ENCODE results near the gene SDK1. TPM values are rescaled to one million over a fixed set of nuclear protein-coding genes. Genes with fewer than 3 reads are reported as not detected.
"Not testable (repeated sequence)": the region's sequence is repeated elsewhere in the genome, so short reads cannot be mapped to it uniquely, and the experiment has no call there.

SDK1 gene
- total RNA-seq, 1 donor from 2014 or later, result 0.16 TPM

GRCh38 chr7:4094158-4094557 is 793.1 kb downstream of the SDK1 start:
- H3K4me3 Mint-ChIP-seq; H3K4me1 Mint-ChIP-seq; H3K27ac Mint-ChIP-seq; intact Hi-C loops (cut with micrococcal nuclease); H3K27me3 Mint-ChIP-seq; H3K36me3 Mint-ChIP-seq (ENCODE audit: low read depth); H3K9me3 Mint-ChIP-seq; DNase-seq: not testable (repeated sequence)

- Mint-ChIP-seq H3K27ac (no peak overlapping the region), H3K9me3 (no peaks in the 10 kb centered on the region)
- no peak for DNase-seq
These were observed 796.1 kb downstream of the SDK1 start for GRCh38 chr7:4097001-4097609.

GRCh38 chr7:4098169-4098568 is 797.1 kb downstream of the SDK1 start:
- H3K27ac Mint-ChIP-seq, result no peak overlapping the region
- intact Hi-C loops (cut with micrococcal nuclease), result no loop called here
- DNase-seq, result no peak
- H3K9me3 Mint-ChIP-seq, result no peaks in the 10 kb centered on the region
- no peaks in the 10 kb centered on the region for H3K36me3 Mint-ChIP-seq (ENCODE audit: low read depth)
- no peaks in the 10 kb centered on the region for H3K27me3 Mint-ChIP-seq
- H3K4me1 Mint-ChIP-seq, result no peaks in the 10 kb centered on the region
- no peak overlapping the region for H3K4me3 Mint-ChIP-seq

More at GRCh38 chr7:4097001-4097609, 796.1 kb downstream of the SDK1 start:
- Mint-ChIP-seq H3K4me1 (no peaks in the 10 kb centered on the region), H3K4me3 (no peak overlapping the region), H3K27me3 (no peaks in the 10 kb centered on the region), H3K36me3 (ENCODE audit: low read depth) (no peaks in the 10 kb centered on the region)
- intact Hi-C loops (cut with micrococcal nuclease), result no loop called here

GRCh38 chr7:4099651-4100050 is 798.6 kb downstream of the SDK1 start:
- no peaks in the 10 kb centered on the region for H3K27me3 Mint-ChIP-seq
- H3K36me3 Mint-ChIP-seq (ENCODE audit: low read depth), result no peaks in the 10 kb centered on the region
- H3K4me3 Mint-ChIP-seq, result no peak overlapping the region
- DNase-seq, result no peak
- H3K9me3 Mint-ChIP-seq, result no peaks in the 10 kb centered on the region
- H3K27ac Mint-ChIP-seq, result no peak overlapping the region
- no peaks in the 10 kb centered on the region for H3K4me1 Mint-ChIP-seq
- intact Hi-C loops (cut with micrococcal nuclease), result no loop called here

GRCh38 chr7:4100148-4100547 is 799.1 kb downstream of the SDK1 start:
- Mint-ChIP-seq H3K9me3 (no peaks in the 10 kb centered on the region), H3K27me3 (no peaks in the 10 kb centered on the region), H3K36me3 (ENCODE audit: low read depth) (no peaks in the 10 kb centered on the region), H3K4me3 (no peak overlapping the region), H3K27ac (no peak overlapping the region), H3K4me1 (no peaks in the 10 kb centered on the region)
- intact Hi-C loops (cut with micrococcal nuclease), result no loop called here
- no peak for DNase-seq

GRCh38 chr7:4100691-4101090 is 799.6 kb downstream of the SDK1 start:
- H3K27me3 Mint-ChIP-seq, result no peaks in the 10 kb centered on the region
- no peak overlapping the region for H3K4me3 Mint-ChIP-seq
- no peak overlapping the region for H3K27ac Mint-ChIP-seq
- DNase-seq, result no peak
- intact Hi-C loops (cut with micrococcal nuclease), result no loop called here
- H3K9me3 Mint-ChIP-seq, result no peaks in the 10 kb centered on the region
- no peaks in the 10 kb centered on the region for H3K36me3 Mint-ChIP-seq (ENCODE audit: low read depth)
- no peaks in the 10 kb centered on the region for H3K4me1 Mint-ChIP-seq

- Mint-ChIP-seq H3K4me1 (no peaks in the 10 kb centered on the region), H3K4me3 (no peak overlapping the region), H3K27ac (no peak overlapping the region), H3K27me3 (no peaks in the 10 kb centered on the region), H3K9me3 (no peaks in the 10 kb centered on the region), H3K36me3 (ENCODE audit: low read depth) (no peaks in the 10 kb centered on the region)
- no peak for DNase-seq
- intact Hi-C loops (cut with micrococcal nuclease), result no loop called here
These were observed 801.3 kb downstream of the SDK1 start for GRCh38 chr7:4102231-4102841.

- intact Hi-C loops (cut with micrococcal nuclease), result no loop called here
These were observed 802.5 kb downstream of the SDK1 start for GRCh38 chr7:4103352-4104091.

GRCh38 chr7:4107839-4108238 is 806.8 kb downstream of the SDK1 start:
- Mint-ChIP-seq H3K4me1 (no peaks in the 10 kb centered on the region), H3K27ac (no peak overlapping the region), H3K36me3 (ENCODE audit: low read depth) (no peaks in the 10 kb centered on the region), H3K27me3 (no peaks in the 10 kb centered on the region), H3K9me3 (no peaks in the 10 kb centered on the region), H3K4me3 (no peak overlapping the region)
- intact Hi-C loops (cut with micrococcal nuclease), result no loop called here
- DNase-seq, result no peak

More at GRCh38 chr7:4103352-4104091, 802.5 kb downstream of the SDK1 start:
- no peaks in the 10 kb centered on the region for H3K36me3 Mint-ChIP-seq (ENCODE audit: low read depth)
- no peaks in the 10 kb centered on the region for H3K4me1 Mint-ChIP-seq
- no peak overlapping the region for H3K4me3 Mint-ChIP-seq
- H3K9me3 Mint-ChIP-seq, result no peaks in the 10 kb centered on the region
- H3K27me3 Mint-ChIP-seq, result no peaks in the 10 kb centered on the region
- no peak for DNase-seq
- H3K27ac Mint-ChIP-seq, result no peak overlapping the region

- H3K9me3 Mint-ChIP-seq, result no peaks in the 10 kb centered on the region
- H3K27ac Mint-ChIP-seq, result no peak overlapping the region
- no peak overlapping the region for H3K4me3 Mint-ChIP-seq
- no peak for DNase-seq
- no peaks in the 10 kb centered on the region for H3K27me3 Mint-ChIP-seq
- intact Hi-C loops (cut with micrococcal nuclease), result no loop called here
- no peaks in the 10 kb centered on the region for H3K36me3 Mint-ChIP-seq (ENCODE audit: low read depth)
- H3K4me1 Mint-ChIP-seq, result no peaks in the 10 kb centered on the region
These were observed 807.9 kb downstream of the SDK1 start for GRCh38 chr7:4108951-4109350.

- intact Hi-C loops (cut with micrococcal nuclease), result no loop called here
- DNase-seq, result no peak
- no peak overlapping the region for H3K27ac Mint-ChIP-seq
- no peaks in the 10 kb centered on the region for H3K36me3 Mint-ChIP-seq (ENCODE audit: low read depth)
- H3K27me3 Mint-ChIP-seq, result no peaks in the 10 kb centered on the region
- no peaks in the 10 kb centered on the region for H3K4me1 Mint-ChIP-seq
- H3K4me3 Mint-ChIP-seq, result no peak overlapping the region
- no peaks in the 10 kb centered on the region for H3K9me3 Mint-ChIP-seq
These were observed 808.5 kb downstream of the SDK1 start for GRCh38 chr7:4109481-4110110.

GRCh38 chr7:4110438-4110837 is 809.4 kb downstream of the SDK1 start:
- Mint-ChIP-seq H3K27ac (no peak overlapping the region), H3K4me3 (no peak overlapping the region), H3K36me3 (ENCODE audit: low read depth) (no peaks in the 10 kb centered on the region), H3K9me3 (peaks cover 2% of the 10 kb centered on the region), H3K27me3 (no peaks in the 10 kb centered on the region), H3K4me1 (no peaks in the 10 kb centered on the region)
- no peak for DNase-seq
- intact Hi-C loops (cut with micrococcal nuclease), result no loop called here

- Mint-ChIP-seq H3K27ac (no peak overlapping the region), H3K4me3 (no peak overlapping the region), H3K36me3 (ENCODE audit: low read depth) (no peaks in the 10 kb centered on the region), H3K4me1 (no peaks in the 10 kb centered on the region), H3K9me3 (peaks cover 7% of the 10 kb centered on the region), H3K27me3 (no peaks in the 10 kb centered on the region)
- intact Hi-C loops (cut with micrococcal nuclease), result no loop called here
- DNase-seq, result no peak
These were observed 810.1 kb downstream of the SDK1 start for GRCh38 chr7:4111166-4111565.

GRCh38 chr7:4113271-4113670 is 812.2 kb downstream of the SDK1 start:
- Mint-ChIP-seq H3K4me3 (no peak overlapping the region), H3K36me3 (ENCODE audit: low read depth) (no peaks in the 10 kb centered on the region), H3K9me3 (peaks cover 7% of the 10 kb centered on the region), H3K27ac (no peak overlapping the region), H3K27me3 (no peaks in the 10 kb centered on the region), H3K4me1 (no peaks in the 10 kb centered on the region)
- intact Hi-C loops (cut with micrococcal nuclease), result no loop called here
- no peak for DNase-seq

Measured in activated CD4-positive, alpha-beta T cell treated with anti-CD3 and anti-CD28 coated beads, Interleukin-2, amount 10 ng/mL, durations not matched to agents 24 days and 14 days (primary cell).